ENCODE results near the gene LYPD5. TPM values are rescaled to one million over a fixed set of nuclear protein-coding genes. Genes with fewer than 3 reads are reported as not detected.
"Not testable (repeated sequence)": the region's sequence is repeated elsewhere in the genome, so short reads cannot be mapped to it uniquely, and the experiment has no call there.

LYPD5 gene
- total RNA-seq, 1 donor: 0.72 TPM

DNA sequence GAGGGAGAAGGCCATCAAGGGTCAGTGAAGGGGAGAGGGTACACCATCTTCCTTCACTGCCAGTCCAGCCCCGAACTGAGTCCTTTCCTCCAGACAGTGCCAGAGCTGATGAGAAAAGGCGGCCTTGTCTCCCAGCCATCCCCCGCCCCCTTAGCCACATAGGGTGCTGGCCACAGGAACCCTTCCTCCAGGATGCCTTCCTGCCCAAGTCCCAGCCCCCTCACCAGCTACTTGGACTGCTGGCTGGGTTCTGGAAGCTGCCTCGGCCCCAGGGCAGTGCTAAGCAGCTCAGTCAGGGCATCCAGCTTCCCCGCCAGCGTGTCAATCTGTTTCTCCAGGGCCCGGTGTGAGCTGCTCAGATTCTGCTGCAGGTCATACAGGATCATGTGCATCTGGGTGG lies 34.9 kb downstream of the LYPD5 start:
- Histone ChIP-seq H3K36me3 (ENCODE audit: insufficient read depth, low read length) (peaks cover 8% of the 10 kb centered on the region), H3K9me3 (ENCODE audit: low read depth, low read length) (no peaks in the 10 kb centered on the region), H2AFZ (ENCODE audit: low read length) (no peak overlapping the region), H3K4me3 (ENCODE audit: insufficient read depth, low read length) (no peak overlapping the region), H3K4me1 (ENCODE audit: insufficient read depth, low read length) (peaks cover 46% of the 10 kb centered on the region), H3K79me2 (ENCODE audit: insufficient read depth, low read length) (no peaks in the 10 kb centered on the region), H3K27ac (ENCODE audit: low read depth, low read length) (no peak overlapping the region), H4K20me1 (ENCODE audit: insufficient read depth, low read length) (no peaks in the 10 kb centered on the region), H3K4me2 (ENCODE audit: insufficient read depth, low read length) (no peak overlapping the region), H3K27me3 (ENCODE audit: insufficient read depth, low read length) (no peaks in the 10 kb centered on the region)
- TF ChIP-seq, protein P1, sequence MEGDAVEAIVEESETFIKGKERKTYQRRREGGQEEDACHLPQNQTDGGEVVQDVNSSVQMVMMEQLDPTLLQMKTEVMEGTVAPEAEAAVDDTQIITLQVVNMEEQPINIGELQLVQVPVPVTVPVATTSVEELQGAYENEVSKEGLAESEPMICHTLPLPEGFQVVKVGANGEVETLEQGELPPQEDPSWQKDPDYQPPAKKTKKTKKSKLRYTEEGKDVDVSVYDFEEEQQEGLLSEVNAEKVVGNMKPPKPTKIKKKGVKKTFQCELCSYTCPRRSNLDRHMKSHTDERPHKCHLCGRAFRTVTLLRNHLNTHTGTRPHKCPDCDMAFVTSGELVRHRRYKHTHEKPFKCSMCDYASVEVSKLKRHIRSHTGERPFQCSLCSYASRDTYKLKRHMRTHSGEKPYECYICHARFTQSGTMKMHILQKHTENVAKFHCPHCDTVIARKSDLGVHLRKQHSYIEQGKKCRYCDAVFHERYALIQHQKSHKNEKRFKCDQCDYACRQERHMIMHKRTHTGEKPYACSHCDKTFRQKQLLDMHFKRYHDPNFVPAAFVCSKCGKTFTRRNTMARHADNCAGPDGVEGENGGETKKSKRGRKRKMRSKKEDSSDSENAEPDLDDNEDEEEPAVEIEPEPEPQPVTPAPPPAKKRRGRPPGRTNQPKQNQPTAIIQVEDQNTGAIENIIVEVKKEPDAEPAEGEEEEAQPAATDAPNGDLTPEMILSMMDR (IDR thresholded peaks at IDR 0.05; ENCODE audit: extremely low read depth, low read depth, low read length): no peak
- DNase-seq (ENCODE audit: insufficient read length, low spot score, missing footprints): peak; percentile 79

DNA sequence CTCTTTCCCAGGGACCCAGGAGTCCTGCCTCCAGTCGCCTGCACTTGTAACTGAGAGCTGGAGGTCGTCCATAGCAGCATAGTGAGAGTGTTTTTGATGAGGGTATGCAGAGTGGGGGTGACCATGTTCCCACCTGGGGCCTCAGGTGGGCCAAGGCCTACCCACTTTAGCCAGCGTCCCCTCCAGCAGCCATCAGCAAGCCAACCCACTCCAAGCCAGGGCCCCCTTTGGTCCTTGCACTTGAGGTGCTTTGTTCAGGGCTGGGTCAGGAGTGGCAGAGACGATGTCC lies 35.5 kb downstream of the LYPD5 start:
- Histone ChIP-seq H3K9me3 (ENCODE audit: low read depth, low read length) (no peaks in the 10 kb centered on the region), H4K20me1 (ENCODE audit: insufficient read depth, low read length) (no peaks in the 10 kb centered on the region), H3K4me1 (ENCODE audit: insufficient read depth, low read length) (peaks cover 46% of the 10 kb centered on the region), H3K27me3 (ENCODE audit: insufficient read depth, low read length) (no peaks in the 10 kb centered on the region), H3K36me3 (ENCODE audit: insufficient read depth, low read length) (peaks cover 8% of the 10 kb centered on the region), H3K4me2 (ENCODE audit: insufficient read depth, low read length) (no peak overlapping the region), H3K4me3 (ENCODE audit: insufficient read depth, low read length) (no peak overlapping the region), H2AFZ (ENCODE audit: low read length) (no peak overlapping the region), H3K79me2 (ENCODE audit: insufficient read depth, low read length) (no peaks in the 10 kb centered on the region), H3K27ac (ENCODE audit: low read depth, low read length) (no peak overlapping the region)
- TF ChIP-seq, protein P1 (IDR thresholded peaks at IDR 0.05; ENCODE audit: extremely low read depth, low read depth, low read length): no peak
- DNase-seq (ENCODE audit: insufficient read length, low spot score, missing footprints): no peak

DNA sequence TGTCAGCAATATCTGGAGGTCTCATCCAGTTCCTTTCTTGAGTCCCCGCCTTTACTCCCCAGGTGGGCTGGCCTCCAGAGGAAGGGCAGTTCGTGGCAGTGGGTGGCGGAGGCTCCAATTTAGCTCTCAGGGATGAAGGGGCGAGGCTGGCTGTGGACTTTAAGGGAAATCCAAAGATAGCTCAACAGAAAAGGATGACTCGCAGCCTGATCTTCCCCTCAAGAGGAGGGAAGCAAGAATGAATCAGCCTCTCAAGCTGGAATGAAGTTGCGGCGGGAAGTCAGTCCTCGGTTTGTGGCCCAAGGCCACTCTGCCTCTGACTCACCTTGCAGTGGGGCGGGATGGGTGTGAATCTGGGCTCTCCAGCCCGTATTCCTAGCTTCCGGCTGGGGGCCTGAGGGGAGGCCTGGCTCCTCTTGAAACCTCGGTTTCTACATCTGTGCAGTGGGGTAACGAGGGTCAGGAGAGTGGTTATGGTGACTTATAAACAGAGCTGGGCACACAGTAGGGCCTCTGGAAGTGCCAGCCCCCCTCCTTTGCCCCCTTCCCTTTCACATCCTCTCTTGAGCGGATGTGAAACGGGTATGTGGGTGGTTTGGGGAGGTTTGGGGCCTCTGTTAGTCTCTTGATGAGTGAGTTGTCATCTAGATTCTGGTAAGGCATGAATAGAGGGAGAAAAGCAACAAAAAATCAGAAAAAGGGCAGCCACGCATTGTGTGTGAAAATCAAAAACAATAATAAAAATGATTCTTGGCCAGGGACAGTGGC lies 37.0 kb downstream of the LYPD5 start:
- no peaks in the 10 kb centered on the region for H3K9me3 ChIP-seq (ENCODE audit: low read depth, low read length)
- no peaks in the 10 kb centered on the region for H4K20me1 ChIP-seq (ENCODE audit: insufficient read depth, low read length)
- no peaks in the 10 kb centered on the region for H3K36me3 ChIP-seq (ENCODE audit: insufficient read depth, low read length)
- TF ChIP-seq, protein P1 (IDR thresholded peaks at IDR 0.05; ENCODE audit: extremely low read depth, low read depth, low read length): no peak
- DNase-seq (ENCODE audit: insufficient read length, low spot score, missing footprints): peak; percentile 98
- H3K79me2 ChIP-seq (ENCODE audit: insufficient read depth, low read length): no peaks in the 10 kb centered on the region
- H3K27ac ChIP-seq (ENCODE audit: low read depth, low read length): peak overlapping the region; percentile 89
- peak overlapping the region; percentile 52 for H3K4me2 ChIP-seq (ENCODE audit: insufficient read depth, low read length)
- H3K27me3 ChIP-seq (ENCODE audit: insufficient read depth, low read length): no peaks in the 10 kb centered on the region
- peak overlapping the region; percentile 75 for H2AFZ ChIP-seq (ENCODE audit: low read length)
- peaks cover 55% of the 10 kb centered on the region for H3K4me1 ChIP-seq (ENCODE audit: insufficient read depth, low read length)
- peak overlapping the region; percentile 9 for H3K4me3 ChIP-seq (ENCODE audit: insufficient read depth, low read length)

DNA sequence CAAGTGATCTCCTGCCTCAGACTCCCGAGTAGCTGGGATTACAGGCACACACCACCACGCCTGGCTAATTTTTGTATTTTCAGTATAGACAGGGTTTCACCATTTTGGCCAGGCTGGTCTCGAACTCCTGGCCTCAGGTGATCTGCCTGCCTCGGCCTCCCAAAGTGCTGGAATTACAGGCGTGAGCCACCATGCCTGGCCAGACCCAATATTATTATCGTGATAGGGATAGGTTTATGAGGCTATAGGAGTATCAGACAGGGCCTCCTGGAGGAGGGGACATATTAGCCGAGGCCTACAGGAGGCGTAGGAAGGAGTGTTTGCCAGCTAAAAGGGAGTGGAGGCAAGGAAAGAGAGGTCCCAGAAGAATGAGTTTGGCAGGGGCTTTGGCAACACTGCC lies 37.6 kb downstream of the LYPD5 start:
- H3K79me2 ChIP-seq (ENCODE audit: insufficient read depth, low read length); H2AFZ ChIP-seq (ENCODE audit: low read length); H3K36me3 ChIP-seq (ENCODE audit: insufficient read depth, low read length); H3K27me3 ChIP-seq (ENCODE audit: insufficient read depth, low read length); H4K20me1 ChIP-seq (ENCODE audit: insufficient read depth, low read length); H3K9me3 ChIP-seq (ENCODE audit: low read depth, low read length); DNase-seq (ENCODE audit: insufficient read length, low spot score, missing footprints): not testable (repeated sequence)
- peak overlapping the region; percentile 52 for H3K4me2 ChIP-seq (ENCODE audit: insufficient read depth, low read length)
- H3K4me3 ChIP-seq (ENCODE audit: insufficient read depth, low read length): peak overlapping the region; percentile 9
- H3K4me1 ChIP-seq (ENCODE audit: insufficient read depth, low read length): peaks cover 59% of the 10 kb centered on the region
- H3K27ac ChIP-seq (ENCODE audit: low read depth, low read length): peak overlapping the region; percentile 89
